AG08396 (cell line): ENCODE data around the gene KDM2A.
A peak's percentile ranks its signal among the peaks of the same experiment; 100 is the strongest.
"Not testable (repeated sequence)": the region's sequence is repeated elsewhere in the genome, so short reads cannot be mapped to it uniquely, and the experiment has no call there.

Experiments
- DNase-seq: peaks from one replicate; pipeline ENCODE4 v3.0.0; 2012; ENCODE audit warnings: low spot score, mixed read lengths

The KDM2A gene

GRCh38 chr11:67167719-67168118 lies 48.7 kb downstream of the KDM2A start:
- no peak for DNase-seq

DNA sequence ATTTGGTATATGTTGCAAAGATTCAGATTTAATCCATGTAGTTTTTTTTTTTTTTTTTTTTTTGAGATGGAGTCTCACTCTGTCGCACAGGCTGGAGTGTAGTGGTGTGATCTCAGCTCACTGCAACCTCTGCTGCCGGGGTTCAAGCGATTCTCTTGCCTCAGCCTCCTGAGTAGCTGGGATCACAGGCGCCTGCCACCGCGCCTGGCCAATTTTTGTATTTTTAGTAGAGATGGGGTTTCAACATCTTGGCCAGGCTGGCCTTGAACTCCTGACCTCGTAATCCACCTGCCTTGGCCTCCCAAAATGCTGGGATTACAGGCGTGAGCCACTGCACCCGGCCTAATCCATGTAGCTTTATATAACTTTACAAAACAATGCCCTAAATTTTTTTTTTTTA lies 49.8 kb downstream of the KDM2A start:
- DNase-seq: not testable (repeated sequence)

DNA sequence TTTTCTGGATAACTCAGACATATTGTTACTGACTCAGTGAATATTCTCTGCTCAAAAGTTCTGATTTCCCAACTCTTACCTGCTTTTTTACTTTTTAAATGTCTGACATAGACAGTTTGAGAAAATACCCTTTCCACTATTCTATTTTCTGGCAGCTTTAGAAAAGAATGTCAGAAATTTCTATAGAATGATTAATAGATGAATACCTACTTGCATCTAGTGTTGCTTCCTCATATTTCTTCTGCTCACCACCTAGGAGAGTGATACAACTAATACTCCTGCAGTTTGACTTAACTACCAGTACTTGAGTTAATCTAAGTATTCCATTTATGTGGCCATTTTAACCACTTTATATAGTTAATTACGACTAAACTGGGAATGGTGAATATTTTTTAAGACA lies 55.2 kb downstream of the KDM2A start:
- DNase-seq: no peak

GRCh38 chr11:67177399-67178281 lies 58.6 kb downstream of the KDM2A start:
- no peak for DNase-seq

DNA sequence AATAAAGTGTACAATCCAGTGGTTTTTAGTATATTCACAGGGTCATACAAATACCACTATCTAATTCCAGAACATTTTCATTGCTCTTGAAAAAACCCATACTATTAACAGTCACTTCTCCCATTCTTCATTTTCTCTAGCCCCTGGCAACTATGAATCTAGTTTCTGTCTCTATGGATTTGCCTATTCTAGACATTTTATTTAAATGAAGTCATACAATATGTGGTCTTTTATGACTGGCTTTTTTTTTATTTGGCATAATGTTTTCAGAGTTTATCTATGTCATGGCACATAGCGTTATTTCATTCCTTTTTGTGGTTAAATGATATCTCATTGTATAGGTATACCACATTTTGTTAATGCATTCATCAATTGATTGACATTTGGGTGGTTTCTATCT lies 59.4 kb downstream of the KDM2A start:
- no peak for DNase-seq

GRCh38 chr11:67178878-67179277 lies 59.8 kb downstream of the KDM2A start:
- peak; percentile 13 for DNase-seq

DNA sequence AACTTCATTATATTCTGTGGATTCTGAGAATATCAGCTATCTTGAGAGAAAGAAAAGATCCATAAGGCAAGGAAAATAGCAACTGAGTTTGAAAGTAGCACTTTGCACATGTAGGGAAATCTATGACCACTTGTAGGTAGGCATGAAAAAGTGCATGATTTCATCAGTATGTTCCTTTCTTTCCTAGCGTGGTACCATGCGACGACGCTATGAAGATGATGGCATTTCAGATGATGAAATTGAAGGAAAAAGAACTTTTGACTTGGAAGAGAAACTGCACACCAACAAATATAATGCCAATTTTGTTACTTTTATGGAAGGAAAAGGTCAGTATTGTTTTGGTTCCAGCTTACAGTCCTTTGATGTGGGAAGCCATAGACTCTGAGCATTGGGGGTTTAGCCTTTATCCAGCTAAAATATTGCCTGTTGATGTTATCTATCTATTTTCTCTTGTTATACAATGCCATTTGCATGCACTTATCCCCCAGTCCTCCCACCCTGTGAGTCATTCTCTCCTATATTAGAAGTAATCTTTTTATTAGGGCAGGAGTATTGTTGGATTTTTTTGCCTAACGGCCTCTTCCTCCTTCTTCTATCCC lies 60.9 kb downstream of the KDM2A start:
- DNase-seq: no peak

DNA sequence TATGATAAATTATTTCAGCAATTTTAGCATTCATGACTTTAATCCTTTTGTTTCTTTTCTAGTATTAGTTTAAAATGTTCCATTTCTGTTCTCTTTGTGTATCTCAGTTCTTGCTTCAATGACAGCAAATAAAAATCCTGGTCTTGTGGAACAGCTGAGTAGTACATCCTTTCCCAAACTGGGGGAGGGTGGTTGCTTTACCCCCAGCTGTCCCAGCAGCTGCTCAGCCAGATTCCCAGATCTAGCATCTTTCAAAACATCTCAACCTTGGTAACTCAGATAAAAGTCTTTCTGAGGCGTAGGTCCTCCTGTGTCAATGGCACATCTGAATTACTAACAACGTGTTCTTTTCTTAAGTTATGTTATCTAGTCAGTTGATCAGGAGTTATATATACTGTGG lies 75.0 kb downstream of the KDM2A start:
- DNase-seq: no peak

DNA sequence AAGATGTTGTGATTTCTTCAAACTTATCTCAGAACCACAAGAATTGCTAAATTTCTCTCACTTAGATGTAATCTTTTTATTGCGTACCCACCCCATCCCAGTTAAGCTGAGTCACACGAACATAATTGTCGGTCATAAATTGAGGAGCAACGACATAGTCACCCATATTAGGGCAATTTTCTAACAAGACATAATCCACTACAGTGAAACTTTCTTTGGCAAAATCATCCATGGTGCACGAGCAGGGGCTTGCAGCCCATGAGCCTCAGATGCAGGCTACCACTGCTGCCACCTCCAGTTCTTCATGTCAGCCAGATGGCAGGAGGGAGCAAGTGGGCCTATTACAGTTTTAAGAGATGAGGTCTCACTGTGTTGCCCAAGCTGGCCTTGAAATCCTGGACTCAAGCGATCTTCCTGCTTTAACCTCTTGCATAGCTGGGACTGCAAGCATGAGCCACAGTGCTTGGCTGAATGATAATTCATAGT lies 77.0 kb downstream of the KDM2A start:
- no peak for DNase-seq

DNA sequence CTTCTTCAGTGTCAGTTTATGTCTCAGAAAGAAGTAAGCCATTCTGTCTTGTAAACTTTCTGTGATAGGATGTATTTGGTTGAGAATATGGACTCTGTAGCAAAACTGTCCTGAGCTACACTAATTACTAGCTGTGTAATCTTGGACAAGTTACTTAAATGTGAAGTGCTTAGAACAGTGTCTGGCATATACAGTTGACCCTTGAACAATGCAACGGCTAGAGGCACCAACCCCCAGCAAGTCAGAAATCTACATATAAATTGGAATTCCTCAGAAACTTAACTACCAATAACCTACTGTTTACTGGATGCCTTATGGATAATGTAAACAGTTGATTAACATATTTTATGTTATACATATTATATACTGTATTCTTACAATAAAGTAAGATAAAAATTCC lies 78.5 kb downstream of the KDM2A start:
- DNase-seq: no peak

GRCh38 chr11:67198781-67199180 lies 79.7 kb downstream of the KDM2A start:
- DNase-seq: not testable (repeated sequence)

- no peak for DNase-seq
Observed at GRCh38 chr11:67199751-67200150, 80.7 kb downstream of the KDM2A start.

DNA sequence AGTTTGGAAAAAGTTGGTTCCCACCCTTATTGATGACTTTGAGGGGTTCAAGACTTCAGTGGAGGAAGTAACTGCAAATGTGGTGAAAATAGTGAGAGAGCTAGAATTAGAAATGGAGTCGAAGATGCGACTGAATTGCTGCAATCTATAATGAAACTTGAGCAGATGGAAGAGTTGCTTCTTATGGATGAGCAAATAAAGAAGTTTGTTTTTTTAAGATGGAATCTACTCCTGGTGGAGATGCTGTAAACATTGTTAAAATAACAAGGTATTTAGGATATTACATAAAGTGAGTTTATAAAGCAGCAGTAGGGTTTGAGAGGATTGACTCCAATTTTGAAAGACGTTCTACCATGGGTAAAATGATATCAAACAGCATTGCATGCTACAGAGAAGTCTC lies 83.0 kb downstream of the KDM2A start:
- DNase-seq: no peak

DNA sequence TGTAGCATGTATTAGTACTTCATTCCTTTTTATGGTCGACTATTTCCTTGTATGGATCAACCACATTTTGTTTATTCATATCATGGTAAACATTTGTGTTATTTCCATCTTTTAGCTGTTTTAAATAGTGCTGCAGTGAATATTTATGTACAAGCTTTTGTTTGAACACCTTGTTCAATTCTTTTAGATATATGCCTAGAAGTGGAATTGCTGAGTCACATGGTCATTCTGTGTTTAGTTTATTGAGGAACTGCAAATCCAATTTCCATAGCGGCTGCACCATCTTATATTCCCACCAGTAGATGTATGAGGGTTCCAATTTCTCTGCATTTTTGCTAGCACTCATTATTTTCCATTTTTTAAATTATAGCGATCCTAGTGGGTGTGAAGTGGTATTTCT lies 85.8 kb downstream of the KDM2A start:
- no peak for DNase-seq

GRCh38 chr11:67209222-67209621 lies 90.2 kb downstream of the KDM2A start:
- DNase-seq: not testable (repeated sequence)

- no peak for DNase-seq
Observed at GRCh38 chr11:67211656-67212436, 92.8 kb downstream of the KDM2A start.

- no peak for DNase-seq
Observed at GRCh38 chr11:67213178-67213621, 94.1 kb downstream of the KDM2A start.

DNA sequence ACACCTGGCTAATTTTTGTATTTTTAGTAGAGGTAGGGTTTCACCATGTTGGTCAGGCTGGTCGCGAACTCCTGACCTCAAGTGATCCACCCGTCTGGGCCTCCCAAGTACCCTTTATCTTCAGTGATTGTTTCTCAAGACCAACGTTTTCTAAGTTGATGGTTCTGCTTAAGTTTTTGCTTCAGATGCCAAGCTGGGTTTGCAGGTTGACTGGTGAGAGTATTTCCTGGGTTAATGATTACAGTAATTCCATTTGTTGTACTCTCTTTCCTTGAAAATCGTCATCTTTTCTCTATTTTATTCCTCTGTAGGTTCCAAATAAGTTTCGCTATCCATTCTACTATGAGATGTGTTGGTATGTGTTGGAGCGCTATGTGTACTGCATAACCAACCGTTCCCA lies 108.7 kb downstream of the KDM2A start:
- DNase-seq: no peak

GRCh38 chr11:67230406-67230805 lies 111.3 kb downstream of the KDM2A start:
- no peak for DNase-seq

DNA sequence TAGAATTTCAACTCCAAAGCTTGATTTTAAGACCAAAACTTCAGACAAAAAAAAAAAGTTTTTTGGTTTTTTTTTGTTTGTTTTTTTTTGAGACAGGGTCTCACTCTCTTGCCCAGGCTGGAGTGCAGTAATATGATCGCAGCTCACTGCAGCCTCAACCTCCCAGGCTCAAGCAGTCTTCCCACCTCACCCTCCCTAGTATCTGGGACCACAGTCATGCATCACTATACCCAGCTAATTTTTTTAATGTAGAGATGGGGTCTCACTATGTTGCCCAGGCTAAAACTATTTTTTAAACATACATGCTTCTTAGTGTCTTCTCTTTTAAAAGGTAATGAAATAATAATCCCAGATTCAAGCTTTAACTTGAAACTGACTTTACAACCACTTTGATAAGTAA lies 111.8 kb downstream of the KDM2A start:
- no peak for DNase-seq

GRCh38 chr11:67233584-67234190 lies 114.6 kb downstream of the KDM2A start:
- DNase-seq: no peak

- DNase-seq: not testable (repeated sequence)
Observed at GRCh38 chr11:67234571-67234970, 115.5 kb downstream of the KDM2A start.
